ENCODE measurements around the gene TUBB2B.
A peak's percentile ranks its signal among the peaks of the same experiment; 100 is the strongest.

Gene TUBB2B

DNA sequence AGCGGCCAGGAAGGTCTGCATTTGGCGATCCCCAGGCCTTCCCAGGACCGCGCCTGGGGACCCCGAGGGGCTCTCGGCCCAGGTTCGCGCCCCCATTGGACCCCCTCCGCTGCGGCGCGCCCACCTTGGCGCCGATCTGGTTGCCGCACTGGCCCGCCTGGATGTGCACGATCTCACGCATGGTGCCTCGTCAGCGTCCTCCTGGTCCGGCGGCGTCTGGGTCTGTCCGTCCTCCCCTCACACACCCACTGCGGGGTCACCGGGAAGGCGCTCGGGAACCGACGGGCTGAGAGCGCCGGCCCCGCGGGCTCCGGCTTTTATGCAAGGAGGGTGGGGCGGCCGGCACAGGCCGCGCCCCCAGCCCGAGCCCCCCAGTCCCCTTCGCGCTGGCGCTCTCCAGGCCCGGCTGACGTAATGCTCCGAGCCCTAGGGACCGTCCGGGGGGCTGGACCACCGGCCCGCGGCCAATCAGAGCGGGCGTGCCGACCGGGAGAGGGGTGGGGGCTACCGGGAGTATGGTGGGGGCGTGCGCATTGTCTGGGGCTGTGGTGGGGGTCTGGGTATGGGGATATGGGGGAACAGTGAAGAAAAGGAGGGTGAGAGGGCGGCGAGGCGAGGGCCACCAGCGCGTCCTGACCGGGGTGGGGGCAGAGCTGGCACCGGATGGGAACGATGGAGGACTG is at the start of gene TUBB2B:
Gene TUBB2B, minus strand, starts transcription at position 291 of the 683 bp plus-strand sequence. Its CDS starts 110 bp downstream, at position 181.
- DNase-seq: no peak

- no peak for DNase-seq
Measured at GRCh38 chr6:3277251-3277650, 49.8 kb upstream of the TUBB2B start.

DNA sequence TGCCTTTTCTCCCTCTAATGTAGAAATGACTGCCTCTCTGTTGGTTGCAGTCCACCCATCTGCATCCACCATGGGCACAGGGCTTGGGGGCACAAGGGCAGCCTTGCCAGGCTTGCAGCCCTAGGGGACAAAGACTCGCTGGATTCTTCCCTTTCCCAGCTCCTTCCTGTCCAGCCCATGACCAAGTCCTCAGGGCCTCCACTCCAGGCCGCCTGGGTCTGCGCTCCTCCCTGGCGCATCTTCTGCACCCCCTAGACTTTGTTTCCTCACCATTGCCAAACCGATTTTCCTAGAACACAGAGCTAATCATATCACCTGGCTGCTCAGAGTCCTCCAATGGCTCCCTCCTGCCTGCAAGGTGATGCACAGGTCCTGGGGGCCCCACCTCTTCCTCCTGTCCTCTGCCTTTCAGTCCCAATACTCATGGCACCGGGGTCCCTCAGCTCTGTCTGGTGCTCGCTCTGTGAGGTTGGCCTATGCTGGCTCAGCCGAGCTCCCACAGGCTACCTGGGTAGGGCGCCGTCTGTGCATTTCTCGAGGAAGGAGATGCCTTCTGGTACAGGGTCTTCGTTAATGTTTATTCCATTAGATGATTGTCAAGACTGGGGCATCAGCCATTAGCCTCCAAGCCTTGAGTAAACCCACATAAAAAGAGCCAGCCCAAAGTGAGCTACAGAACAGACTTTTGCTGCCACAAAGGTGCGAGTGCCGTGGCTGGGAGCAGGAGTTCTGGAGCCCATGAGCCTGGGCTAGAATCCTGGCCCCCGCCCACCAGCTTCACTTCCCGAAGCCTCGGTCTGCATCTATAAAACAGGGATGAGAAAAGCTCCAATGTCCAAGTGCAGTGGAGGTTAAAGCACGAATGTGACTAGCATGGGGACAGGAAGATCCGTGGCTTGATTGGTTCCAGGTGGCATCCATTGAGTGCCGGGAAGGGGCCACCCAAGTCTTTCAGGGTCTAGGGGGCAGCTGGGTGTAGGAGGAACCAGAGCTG is 49.0 kb upstream of the TUBB2B start:
- DNase-seq: no peak

DNA sequence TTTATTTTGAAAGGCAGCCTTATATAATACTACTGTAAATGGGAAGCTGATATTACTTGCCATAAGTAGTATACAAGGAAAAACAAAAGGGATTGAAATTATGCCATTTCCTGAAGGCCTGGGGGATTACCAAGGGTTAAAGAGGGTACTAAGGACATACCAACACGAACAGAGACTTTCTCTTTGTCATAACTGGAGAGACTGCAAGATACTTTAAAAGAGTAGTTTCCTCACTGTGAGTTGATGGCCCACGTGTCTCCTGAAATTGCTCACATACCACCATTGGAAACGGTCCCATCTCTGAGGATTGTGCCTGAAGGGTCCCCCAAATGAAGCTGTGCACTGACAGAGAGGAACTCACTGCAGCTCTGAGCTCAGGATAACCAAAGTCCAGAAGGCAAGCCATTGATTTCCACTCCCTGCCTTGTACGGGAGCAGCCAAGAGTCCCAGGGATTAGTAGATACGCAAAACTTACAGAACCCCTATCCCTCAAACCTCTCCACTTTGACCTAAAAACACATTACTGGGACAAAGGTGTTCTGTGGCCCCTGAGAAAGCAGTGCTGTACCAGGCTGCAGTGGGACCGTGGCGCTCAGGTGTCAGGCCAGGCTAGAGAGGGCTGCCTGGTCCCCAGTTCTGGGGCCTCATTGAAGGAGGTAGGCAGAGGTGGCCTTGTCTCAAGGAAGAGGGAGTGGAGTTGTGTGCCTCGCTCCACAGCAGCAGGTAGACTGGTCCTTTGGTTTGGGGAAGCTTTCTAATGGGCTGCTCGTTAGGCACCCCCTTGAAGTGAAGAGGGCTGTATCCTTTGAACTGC is 46.5 kb upstream of the TUBB2B start:
- DNase-seq: no peak

- no peak for DNase-seq
Measured at GRCh38 chr6:3272911-3273547, 45.6 kb upstream of the TUBB2B start.

DNA sequence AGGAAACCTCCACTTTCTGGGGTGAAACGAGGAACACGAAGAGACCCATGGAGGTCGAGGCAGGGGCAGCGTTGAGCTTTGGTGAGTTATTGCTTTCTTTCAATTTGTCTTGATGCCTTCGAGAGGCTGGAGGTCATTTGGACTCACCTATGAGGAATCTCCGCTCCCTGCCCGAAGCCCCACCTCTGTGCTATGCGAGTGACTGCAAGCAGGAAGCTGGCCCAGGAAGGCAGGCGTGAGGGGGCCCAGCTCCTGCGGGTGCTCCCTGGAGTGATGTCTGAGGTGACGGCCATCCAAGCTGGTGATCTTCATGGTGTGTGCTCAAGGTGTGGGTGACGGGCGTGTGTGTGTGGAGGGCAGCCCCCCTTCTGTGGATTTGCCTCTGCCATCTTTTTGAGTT is 44.3 kb upstream of the TUBB2B start:
- DNase-seq: no peak

DNA sequence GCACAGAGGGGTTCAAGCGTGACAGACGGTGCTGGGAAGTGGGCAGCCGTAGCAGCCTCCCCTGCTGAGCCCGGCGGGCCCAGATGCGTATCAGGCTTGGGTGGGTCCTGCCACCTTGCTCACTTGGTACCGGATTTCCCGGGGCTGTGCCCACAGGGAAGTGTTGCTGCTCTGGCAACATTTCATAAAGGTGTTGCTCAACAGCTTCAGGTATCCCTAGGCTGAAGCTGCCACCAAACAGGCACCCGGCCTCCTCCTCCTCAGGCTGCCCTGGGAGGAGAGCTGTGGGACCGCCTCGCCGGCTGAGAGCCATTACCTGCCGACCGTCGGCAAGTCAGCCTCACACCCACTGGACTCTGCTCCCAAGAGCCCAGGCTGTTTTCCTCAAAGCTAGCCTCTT is 42.8 kb upstream of the TUBB2B start:
- DNase-seq: no peak

GRCh38 chr6:3269281-3269975 is 42.0 kb upstream of the TUBB2B start:
- DNase-seq: no peak

DNA sequence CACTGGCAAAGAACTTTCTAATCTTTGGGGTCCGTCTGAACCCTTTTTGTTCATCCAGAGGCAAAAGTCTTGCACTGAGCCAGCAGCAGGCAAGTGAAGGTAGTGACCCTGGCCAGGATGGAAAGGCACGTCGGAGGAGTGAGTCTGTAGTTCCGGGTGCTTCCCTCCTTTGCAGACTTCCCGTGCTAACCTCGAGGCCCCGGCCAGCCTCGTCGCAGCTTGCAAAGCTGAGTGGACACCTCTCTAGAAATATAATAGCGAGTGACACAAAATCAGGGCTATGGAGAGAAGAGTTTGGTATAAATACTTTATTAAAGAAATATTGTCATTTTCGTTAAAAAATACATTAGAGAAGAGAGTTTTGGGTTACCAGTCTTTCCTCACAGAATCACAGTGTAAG is 41.2 kb upstream of the TUBB2B start:
- DNase-seq: no peak

DNA sequence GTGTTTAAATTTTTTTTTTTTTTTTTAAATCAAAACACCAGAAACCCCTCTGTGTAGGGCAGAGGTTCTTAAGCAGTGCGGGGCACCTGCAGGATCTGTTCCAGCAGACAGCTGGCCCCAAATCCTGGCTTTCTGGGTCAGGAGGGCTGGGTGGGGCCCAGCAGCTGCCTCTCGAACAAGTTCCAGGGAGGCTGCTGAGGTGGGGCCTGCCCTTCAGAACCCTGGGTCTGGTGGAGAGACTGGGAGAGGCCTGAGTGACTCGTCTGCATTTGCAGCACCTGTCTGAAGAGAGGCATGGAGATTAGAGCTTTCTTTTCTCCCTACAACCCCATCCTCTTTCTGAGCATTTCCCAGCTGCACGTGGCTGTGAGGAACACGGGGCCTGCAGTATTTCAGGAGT is 39.7 kb upstream of the TUBB2B start:
- no peak for DNase-seq

DNA sequence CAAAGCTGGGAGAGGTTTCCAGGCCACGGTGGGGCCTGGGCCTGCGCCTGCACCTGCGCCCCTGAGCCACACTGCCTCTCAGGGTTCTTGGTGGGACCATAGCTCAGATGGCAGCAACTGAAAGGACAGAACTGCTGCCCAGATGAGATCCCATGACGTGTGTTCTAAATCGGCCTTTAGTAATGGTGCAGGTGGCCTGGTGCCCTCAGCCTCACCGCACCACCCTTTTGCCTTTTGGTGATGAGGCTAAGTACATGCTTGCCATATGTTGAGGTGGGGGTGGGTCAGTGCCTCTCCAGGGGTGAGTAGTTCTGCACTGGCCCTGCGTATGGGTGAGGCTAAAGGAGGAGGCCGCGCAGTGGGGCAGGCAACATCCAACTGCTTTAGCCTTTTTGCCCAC is 38.7 kb upstream of the TUBB2B start:
- DNase-seq: no peak

- no peak for DNase-seq
Measured at GRCh38 chr6:3265671-3266070, 38.2 kb upstream of the TUBB2B start.

GRCh38 chr6:3264356-3264755 is 36.9 kb upstream of the TUBB2B start:
- DNase-seq: no peak

DNA sequence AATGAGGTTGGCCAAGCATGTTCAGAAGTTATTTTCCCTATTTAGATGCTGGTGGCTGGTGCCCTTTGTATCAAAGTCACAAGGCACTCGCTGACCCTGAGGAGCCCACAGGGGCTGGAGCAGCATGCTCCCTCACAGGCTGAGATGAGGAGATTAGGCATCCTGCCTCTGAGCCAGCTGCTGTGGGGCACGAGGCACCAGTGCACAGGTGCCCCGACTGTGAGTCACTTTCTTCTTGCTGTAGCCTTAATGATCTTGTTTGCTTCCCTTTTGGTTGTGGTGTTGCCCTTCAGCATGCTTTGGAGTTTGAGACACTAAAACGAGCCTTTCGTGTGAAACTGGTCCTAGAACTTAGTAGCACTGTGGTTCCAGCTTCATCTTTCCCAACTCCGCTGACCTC is 35.6 kb upstream of the TUBB2B start:
- DNase-seq: no peak

DNA sequence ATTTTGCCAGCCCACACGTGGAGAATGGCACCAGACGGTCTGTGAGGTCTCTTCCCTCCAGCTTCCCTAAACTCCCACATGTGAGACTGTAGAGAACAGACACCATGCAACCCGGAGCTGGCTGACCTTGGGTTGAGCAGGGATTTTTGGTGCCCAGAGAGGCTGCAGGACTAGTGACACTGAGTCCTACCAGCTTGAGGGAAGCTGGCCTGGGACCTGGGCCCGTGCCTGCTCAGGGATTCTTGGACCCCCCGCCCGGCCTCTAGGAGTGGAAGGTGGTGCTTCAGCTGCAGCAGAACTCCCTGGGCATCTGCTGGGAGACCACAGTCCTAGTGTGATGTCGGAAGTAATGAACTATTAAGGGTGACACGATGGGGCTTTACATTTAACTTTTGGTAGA is 34.5 kb upstream of the TUBB2B start:
- DNase-seq: no peak

DNA sequence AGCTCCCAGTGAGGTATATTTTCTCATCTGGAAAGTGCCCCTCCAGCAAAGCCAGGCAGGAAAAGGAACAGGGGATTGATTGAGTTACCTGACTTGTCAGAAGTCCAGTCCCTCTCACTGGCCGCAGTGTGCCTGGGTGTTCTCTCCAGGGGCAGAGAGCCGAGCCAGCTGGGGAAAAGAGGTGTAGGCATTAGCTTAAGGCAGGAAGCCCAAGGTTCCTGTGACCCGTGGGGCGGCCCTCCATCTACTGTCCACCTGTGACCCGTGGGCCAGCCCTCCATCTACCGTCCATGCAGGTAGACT is 34.0 kb upstream of the TUBB2B start:
- DNase-seq: no peak

GRCh38 chr6:3260772-3261517 is 33.5 kb upstream of the TUBB2B start:
- DNase-seq: no peak

- DNase-seq: no peak
Measured at GRCh38 chr6:3260296-3260695, 32.8 kb upstream of the TUBB2B start.

DNA sequence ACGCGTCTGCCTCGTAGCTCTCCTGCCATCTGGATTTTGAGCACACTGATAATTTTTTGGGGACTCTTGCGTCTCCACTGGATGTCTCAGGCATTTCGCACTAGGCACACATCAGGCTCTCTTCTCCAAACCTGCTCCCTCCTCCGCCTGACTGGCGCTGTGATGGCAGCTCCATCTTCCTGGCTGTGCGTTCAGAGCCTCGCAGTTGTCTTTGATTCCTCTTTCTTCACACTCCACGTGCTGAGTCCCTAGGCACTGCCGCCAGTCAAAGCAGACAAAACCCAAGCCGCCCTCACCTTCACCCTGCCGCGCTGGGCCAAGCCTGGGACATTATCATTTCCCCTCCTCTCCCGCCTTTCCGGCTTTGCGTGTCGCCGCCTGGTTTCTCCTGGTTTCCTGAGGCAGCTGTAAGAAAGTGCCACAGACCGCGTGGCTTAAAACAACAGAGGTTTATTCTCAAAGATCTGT is 32.1 kb upstream of the TUBB2B start:
- peak; percentile 43 for DNase-seq

DNA sequence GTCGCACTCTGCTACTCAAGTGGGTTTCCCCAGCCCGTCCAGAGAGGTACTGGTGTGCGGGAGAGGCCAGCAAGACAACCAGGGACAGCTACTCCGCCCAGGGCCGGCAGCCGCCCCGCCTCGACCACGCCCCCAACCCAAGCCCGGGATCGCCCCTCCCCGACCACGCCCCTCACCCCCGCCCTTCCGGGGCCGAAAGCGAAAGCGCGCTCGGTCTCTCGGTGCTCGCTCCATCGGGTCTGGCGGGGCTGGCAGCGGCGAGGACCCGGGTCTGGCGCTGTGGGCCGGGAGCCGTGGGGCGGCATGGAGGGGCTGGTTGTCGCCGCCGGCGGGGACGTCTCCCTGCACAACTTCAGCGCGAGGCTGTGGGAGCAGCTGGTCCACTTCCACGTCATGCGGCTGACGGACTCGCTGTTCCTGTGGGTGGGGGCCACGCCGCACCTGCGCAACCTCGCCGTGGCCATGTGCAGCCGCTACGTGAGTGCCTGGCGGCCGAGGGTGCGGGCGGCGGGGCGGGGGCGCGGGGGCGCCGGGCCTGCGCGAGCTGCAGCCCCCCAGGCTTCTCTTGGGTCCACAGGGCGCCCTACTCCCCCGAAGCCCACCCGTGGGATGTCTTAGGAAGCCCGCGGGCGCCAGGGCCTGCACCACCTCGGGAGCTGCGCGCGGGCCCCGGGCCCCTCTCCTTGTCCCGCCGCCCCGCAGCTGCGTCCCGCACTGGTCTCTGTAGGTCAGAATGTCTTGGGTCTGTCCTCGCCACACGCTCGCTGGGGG is 31.5 kb upstream of the TUBB2B start, which contains the start of gene PSMG4:
Gene PSMG4, plus strand, starts transcription at position 228 of the 771 bp plus-strand sequence. Its CDS starts 76 bp downstream, at position 304.
- DNase-seq: peak; percentile 98
